Measurements from ENCODE around the gene SUMF2. TPM values are rescaled to one million over a fixed set of nuclear protein-coding genes. Genes with fewer than 3 reads are reported as not detected.
"Not testable (repeated sequence)": the region's sequence is repeated elsewhere in the genome, so short reads cannot be mapped to it uniquely, and the experiment has no call there.

The SUMF2 gene
- total RNA-seq, 2 donors from 2014 or later, result 96.5 to 100 TPM

GRCh38 chr7:56051339-56052191 is 12.5 kb upstream of the SUMF2 start, which contains the start of the genes CCT6A and PSPH:
TSS of gene CCT6A (plus strand) at chr7:56051765. CDS start at chr7:56051849, 84 bp downstream.
TSS of gene PSPH (minus strand) at chr7:56051444. CDS start at chr7:56021212, 30,232 bp downstream.
- ATAC-seq (peak; percentile 95), DNase-seq (peak; percentile 98)
- intact Hi-C loops (cut with DNase I, micrococcal nuclease), result no loop called here

- no peak for DNase-seq
- ATAC-seq, result no peak
- intact Hi-C loops (cut with DNase I, micrococcal nuclease), result no loop called here
Measured at GRCh38 chr7:56053379-56053778, 10.7 kb upstream of the SUMF2 start.

- DNase-seq (no peak), ATAC-seq (no peak)
- intact Hi-C loops (cut with DNase I, micrococcal nuclease), result no loop called here
Measured at GRCh38 chr7:56053993-56054392, 10.1 kb upstream of the SUMF2 start.

GRCh38 chr7:56062382-56062781 is 1.7 kb upstream of the SUMF2 start:
- no peak for DNase-seq
- intact Hi-C loops (cut with DNase I, micrococcal nuclease), result no loop called here
- no peak for ATAC-seq

GRCh38 chr7:56063500-56063881 is 595 bp upstream of the SUMF2 start:
- ATAC-seq (no peak), DNase-seq (no peak)
- intact Hi-C loops (cut with DNase I, micrococcal nuclease), result no loop called here

GRCh38 chr7:56066376-56066775 is 2.3 kb downstream of the SUMF2 start:
- DNase-seq; ATAC-seq; intact Hi-C loops (cut with DNase I, micrococcal nuclease): not testable (repeated sequence)

- intact Hi-C loops (cut with DNase I, micrococcal nuclease), result loop anchor here (5.0 to 10.0 kb wide), 2 partner anchors 67 to 70 kb away; no protein-coding TSS in a partner anchor
Measured at GRCh38 chr7:56074371-56074791, 10.3 kb downstream of the SUMF2 start.

GRCh38 chr7:56077681-56078080 is 13.6 kb downstream of the SUMF2 start:
- no peak for DNase-seq
- no peak for ATAC-seq
- intact Hi-C loops (cut with DNase I, micrococcal nuclease), result loop anchor here in 1 of 2 donors (10.0 kb wide), 1 partner anchor 73 kb away; no protein-coding TSS in a partner anchor

More at GRCh38 chr7:56074371-56074791, 10.3 kb downstream of the SUMF2 start:
- peak; percentile 98 for ATAC-seq
- DNase-seq, result peak; percentile 85 to 87

GRCh38 chr7:56078196-56078595 is 14.1 kb downstream of the SUMF2 start:
- intact Hi-C loops (cut with DNase I, micrococcal nuclease), result loop anchor here in 1 of 2 donors (10.0 kb wide), 1 partner anchor 73 kb away; no protein-coding TSS in a partner anchor

GRCh38 chr7:56079450-56080185 is 15.5 kb downstream of the SUMF2 start:
- peak; percentile 48 to 72 for DNase-seq
- peak; percentile 55 for ATAC-seq
- intact Hi-C loops (cut with DNase I, micrococcal nuclease), result loop anchor here in 1 of 2 donors (10.0 kb wide), 1 partner anchor 75 kb away; no protein-coding TSS in a partner anchor

More at GRCh38 chr7:56078196-56078595, 14.1 kb downstream of the SUMF2 start:
- ATAC-seq (no peak), DNase-seq (no peak)

- ATAC-seq; DNase-seq; intact Hi-C loops (cut with DNase I, micrococcal nuclease): not testable (repeated sequence)
Measured at GRCh38 chr7:56080726-56081435, 16.8 kb downstream of the SUMF2 start.

GRCh38 chr7:56081626-56082340 is 17.7 kb downstream of the SUMF2 start:
- no peak for ATAC-seq
- intact Hi-C loops (cut with DNase I, micrococcal nuclease), result no loop called here
- DNase-seq, result no peak

- DNase-seq (no peak), ATAC-seq (peak; percentile 17)
- intact Hi-C loops (cut with DNase I, micrococcal nuclease), result no loop called here
Measured at GRCh38 chr7:56083150-56083785, 19.2 kb downstream of the SUMF2 start.

- ATAC-seq (no peak), DNase-seq (no peak)
- intact Hi-C loops (cut with DNase I, micrococcal nuclease), result no loop called here
Measured at GRCh38 chr7:56086761-56087160, 22.7 kb downstream of the SUMF2 start.

GRCh38 chr7:56087445-56087844 is 23.4 kb downstream of the SUMF2 start:
- intact Hi-C loops (cut with DNase I, micrococcal nuclease), result no loop called here
- DNase-seq (no peak), ATAC-seq (no peak)

- DNase-seq, result peak in 1 of 2 donors; percentile 45
- intact Hi-C loops (cut with DNase I, micrococcal nuclease), result no loop called here
- peak; percentile 16 for ATAC-seq
Measured at GRCh38 chr7:56091591-56091990, 27.5 kb downstream of the SUMF2 start.

- intact Hi-C loops (cut with DNase I, micrococcal nuclease); ATAC-seq; DNase-seq: not testable (repeated sequence)
Measured at GRCh38 chr7:56092388-56092787, 28.3 kb downstream of the SUMF2 start.
